Stromal cell of bone marrow (primary cell): ENCODE measurements around the gene GPR146.

Source experiments
- DNase-seq: peaks from one replicate; pipeline ENCODE4 v3.0.0-alpha.2; 2012; ENCODE audit warnings: low read depth

Gene GPR146

GRCh38 chr7:1078519-1078918 lies 34.2 kb downstream of the GPR146 start:
- DNase-seq, result no peak

GRCh38 chr7:1078985-1079384 lies 34.6 kb downstream of the GPR146 start:
- no peak for DNase-seq

- DNase-seq, result no peak
Observed at GRCh38 chr7:1079546-1079945, 35.2 kb downstream of the GPR146 start.

- no peak for DNase-seq
Observed at GRCh38 chr7:1080252-1080920, 36.0 kb downstream of the GPR146 start.

- DNase-seq, result no peak
Observed at GRCh38 chr7:1080921-1081255, 36.5 kb downstream of the GPR146 start.

- no peak for DNase-seq
Observed at GRCh38 chr7:1081336-1081735, 37.0 kb downstream of the GPR146 start.

- no peak for DNase-seq
Observed at GRCh38 chr7:1081931-1082401, 37.6 kb downstream of the GPR146 start.

- no peak for DNase-seq
Observed at GRCh38 chr7:1083729-1084657, 39.6 kb downstream of the GPR146 start.

GRCh38 chr7:1085266-1085665 lies 40.9 kb downstream of the GPR146 start:
- no peak for DNase-seq

GRCh38 chr7:1085910-1086421 lies 41.6 kb downstream of the GPR146 start:
- no peak for DNase-seq

- no peak for DNase-seq
Observed at GRCh38 chr7:1086588-1087464, 42.5 kb downstream of the GPR146 start.

GRCh38 chr7:1087465-1087814 lies 43.1 kb downstream of the GPR146 start:
- DNase-seq, result no peak

- DNase-seq, result no peak
Observed at GRCh38 chr7:1087952-1088920, 43.9 kb downstream of the GPR146 start, which contains the start of gene GPER1. Gene GPER1, plus strand, starts transcription at chr7:1088113. Its CDS starts 3,616 bp downstream, at chr7:1091729.

- no peak for DNase-seq
Observed at GRCh38 chr7:1090236-1090635, 45.9 kb downstream of the GPR146 start.

- DNase-seq, result no peak
Observed at GRCh38 chr7:1090686-1091643, 46.6 kb downstream of the GPR146 start.

GRCh38 chr7:1091644-1092027 lies 47.3 kb downstream of the GPR146 start:
- DNase-seq, result no peak

GRCh38 chr7:1092161-1092632 lies 47.9 kb downstream of the GPR146 start:
- no peak for DNase-seq

GRCh38 chr7:1092806-1093501 lies 48.6 kb downstream of the GPR146 start:
- DNase-seq, result no peak

- DNase-seq, result no peak
Observed at GRCh38 chr7:1093502-1093843, 49.1 kb downstream of the GPR146 start.
